Esophagus (tissue), 2 donors: ENCODE results near the gene VRK2. TPM values are rescaled to one million over a fixed set of nuclear protein-coding genes. Genes with fewer than 3 reads are reported as not detected.

Source experiments
- H3K27ac ChIP-seq, 2 donors: one replicate each; pipeline ENCODE4 v1.5.1; 2013; ENCODE audit warnings: low read depth in 2 of 2, mild to moderate bottlenecking in 2 of 2, inconsistent platforms in 1 of 2, low read length in 1 of 2, moderate library complexity in 1 of 2
- H3K27me3 ChIP-seq, 2 donors: one replicate each; pipeline ENCODE4 v1.6.1; 2013; ENCODE audit warnings: low read length in 2 of 2, control low read depth in 1 of 2, mild to moderate bottlenecking in 1 of 2; ENCODE audit not compliant: insufficient read depth in 2 of 2, control insufficient read depth in 1 of 2
- H3K36me3 ChIP-seq, 2 donors: one replicate each; pipeline ENCODE4 v1.6.1; 2013; ENCODE audit warnings: low read length in 1 of 2; ENCODE audit not compliant: control insufficient read depth in 2 of 2, insufficient read depth in 2 of 2
- H3K4me1 ChIP-seq, 2 donors: one replicate each; pipeline ENCODE4 v1.6.1; 2013; ENCODE audit warnings: low read length in 1 of 2; ENCODE audit not compliant: control insufficient read depth in 2 of 2, insufficient read depth in 2 of 2
- H3K4me3 ChIP-seq, 2 donors: one replicate each; pipeline ENCODE4 v1.5.1; 2013; ENCODE audit warnings: low read length in 2 of 2, mild to moderate bottlenecking in 2 of 2, low read depth in 1 of 2, moderate library complexity in 1 of 2
- H3K9me3 ChIP-seq, 2 donors: one replicate each; pipeline ENCODE4 v1.6.1; 2013; ENCODE audit warnings: mild to moderate bottlenecking in 2 of 2, low read depth in 1 of 2, low read length in 1 of 2, moderate library complexity in 1 of 2; ENCODE audit not compliant: control insufficient read depth in 2 of 2, insufficient read depth in 1 of 2
- WGBS, 2 donors: extraction: QIAGEN DNeasy Blood & Tissue Kit; methylation state at CpG; one replicate each; pipeline ENCODE4 v1.1.7; 2013; 5-methylcytosine and 5-hydroxymethylcytosine counted together
- polyA plus RNA-seq, 2 donors: library from polyadenylated mRNA; stranded (reverse); fragments of 200-250 nt; gene quantifications; one replicate each; pipeline ENCODE4 v1.2.3, GENCODE V29; 2013
- donor health status: healthy with polysubstance abuse.
- donor health status: Bipolar disorder and iron deficiency.

VRK2 gene
- polyA plus RNA-seq: 10 to 100 TPM in 1 of 2 donors, 1 to 10 TPM in 1; 9.4 to 18.4 TPM

- no peaks in the 10 kb centered on the region for H3K27me3 ChIP-seq
- peak within 1 kb of the TSS; percentile 72 to 82 for H3K4me3 ChIP-seq
- no peaks in the 10 kb centered on the region for H3K9me3 ChIP-seq
- WGBS, 2 donors: 0 to 1% methylated on average over 71 to 76 of the region's 76 CpGs
- no peaks in the 10 kb centered on the region for H3K36me3 ChIP-seq
- H3K4me1 ChIP-seq: peaks cover 0 to 1% of the 10 kb centered on the region in 2 donors
- H3K27ac ChIP-seq: peak within 1 kb of the TSS; percentile 96 to 98
These were observed at the start of gene VRK2 for GRCh38 chr2:58046585-58047372. Gene VRK2 (plus strand): TSS chr2:58046806. CDS start chr2:58048832, 2,026 bp downstream.

GRCh38 chr2:58006256-58006951 lies 40.2 kb upstream of the VRK2 start:
- no peak overlapping the region for H3K4me3 ChIP-seq
- no peaks in the 10 kb centered on the region for H3K36me3 ChIP-seq
- H3K27ac ChIP-seq: no peak overlapping the region
- WGBS, 2 donors: 81 to 85% methylated on average over 2 of the region's 2 CpGs
- no peaks in the 10 kb centered on the region for H3K27me3 ChIP-seq
- H3K9me3 ChIP-seq: no peaks in the 10 kb centered on the region
- no peaks in the 10 kb centered on the region for H3K4me1 ChIP-seq

- Histone ChIP-seq H3K36me3 (no peaks in the 10 kb centered on the region), H3K4me3 (no peak overlapping the region), H3K27me3 (no peaks in the 10 kb centered on the region), H3K4me1 (no peaks in the 10 kb centered on the region), H3K27ac (no peak overlapping the region), H3K9me3 (no peaks in the 10 kb centered on the region)
- WGBS, 2 donors: 66 to 79% methylated on average over 1 of the region's 1 CpG
These were observed 39.7 kb upstream of the VRK2 start for GRCh38 chr2:58006952-58007284.

GRCh38 chr2:58010599-58010998 lies 36.0 kb upstream of the VRK2 start:
- no peaks in the 10 kb centered on the region for H3K9me3 ChIP-seq
- no peaks in the 10 kb centered on the region for H3K4me1 ChIP-seq
- H3K4me3 ChIP-seq: no peak overlapping the region
- no peaks in the 10 kb centered on the region for H3K27me3 ChIP-seq
- 55 to 59% methylated on average over 1 of the region's 1 CpG for WGBS, 2 donors
- H3K36me3 ChIP-seq: no peaks in the 10 kb centered on the region
- no peak overlapping the region for H3K27ac ChIP-seq

GRCh38 chr2:58019229-58019628 lies 27.4 kb upstream of the VRK2 start:
- no peaks in the 10 kb centered on the region for H3K36me3 ChIP-seq
- H3K4me3 ChIP-seq: no peak overlapping the region
- no peaks in the 10 kb centered on the region for H3K4me1 ChIP-seq
- H3K27ac ChIP-seq: no peak overlapping the region
- 35 to 59% methylated on average over 1 of the region's 1 CpG for WGBS, 2 donors
- H3K27me3 ChIP-seq: no peaks in the 10 kb centered on the region
- no peaks in the 10 kb centered on the region for H3K9me3 ChIP-seq

- WGBS, 2 donors: 72 to 76% methylated on average over 2 of the region's 2 CpGs
- Histone ChIP-seq H3K36me3 (no peaks in the 10 kb centered on the region), H3K27ac (no peak overlapping the region), H3K4me3 (no peak overlapping the region), H3K4me1 (no peaks in the 10 kb centered on the region), H3K9me3 (no peaks in the 10 kb centered on the region), H3K27me3 (no peaks in the 10 kb centered on the region)
These were observed 21.3 kb upstream of the VRK2 start for GRCh38 chr2:58025150-58025933.

GRCh38 chr2:58027029-58027428 lies 19.6 kb upstream of the VRK2 start:
- Histone ChIP-seq H3K27ac (no peak overlapping the region), H3K4me3 (no peak overlapping the region), H3K36me3 (no peaks in the 10 kb centered on the region), H3K27me3 (no peaks in the 10 kb centered on the region), H3K4me1 (no peaks in the 10 kb centered on the region), H3K9me3 (no peaks in the 10 kb centered on the region)

GRCh38 chr2:58030771-58031170 lies 15.8 kb upstream of the VRK2 start:
- Histone ChIP-seq H3K4me3 (no peak overlapping the region), H3K9me3 (no peaks in the 10 kb centered on the region), H3K27me3 (no peaks in the 10 kb centered on the region), H3K4me1 (no peaks in the 10 kb centered on the region), H3K27ac (no peak overlapping the region), H3K36me3 (no peaks in the 10 kb centered on the region)
- WGBS, 2 donors: 53 to 89% methylated on average over 1 of the region's 1 CpG

GRCh38 chr2:58032016-58032763 lies 14.4 kb upstream of the VRK2 start:
- Histone ChIP-seq H3K27me3 (no peaks in the 10 kb centered on the region), H3K36me3 (no peaks in the 10 kb centered on the region), H3K4me3 (no peak overlapping the region), H3K27ac (no peak overlapping the region), H3K4me1 (no peaks in the 10 kb centered on the region), H3K9me3 (no peaks in the 10 kb centered on the region)
- WGBS, 2 donors: 78 to 86% methylated on average over 3 of the region's 3 CpGs
